OCI-LY1 (cell line): ENCODE measurements around the gene LSAMP.

Source experiments
- CTCF ChIP-seq: fragments of 200-600 bp; sonication (generic), shearing (Covaris generic); IDR thresholded peaks from 2 replicates; pipeline ENCODE4 v1.5.1; 2017; ENCODE audit warnings: mild to moderate bottlenecking, antibody characterized with exemption, low read length, moderate library complexity, mixed read lengths
- EZH2 ChIP-seq: fragments of 200-600 bp; sonication (generic), shearing (Covaris generic); IDR thresholded peaks from 2 replicates; pipeline ENCODE4 v1.8.0; 2017; ENCODE audit warnings: borderline replicate concordance, mixed run types, mild to moderate bottlenecking, antibody characterized with exemption, low read length, moderate library complexity, mixed read lengths

- TF ChIP-seq CTCF (no peak), EZH2 (no peak)
Observed at GRCh38 chr3:115853104-115853503, 592.2 kb downstream of the LSAMP start.
